Activated CD4-positive, alpha-beta T cell treated with anti-CD3 and anti-CD28 coated beads, Interleukin-2, Interleukin-4, amounts not matched to agents 100 ng/mL and 50 ng/mL, durations not matched to agents 16 hours and 8 hours (primary cell): ENCODE measurements around the gene FZD1.

Experiments
- DNase-seq: peaks from one replicate; pipeline ENCODE4 v3.0.0-alpha.2; 2020; ENCODE audit warnings: low spot score

FZD1 gene

DNA sequence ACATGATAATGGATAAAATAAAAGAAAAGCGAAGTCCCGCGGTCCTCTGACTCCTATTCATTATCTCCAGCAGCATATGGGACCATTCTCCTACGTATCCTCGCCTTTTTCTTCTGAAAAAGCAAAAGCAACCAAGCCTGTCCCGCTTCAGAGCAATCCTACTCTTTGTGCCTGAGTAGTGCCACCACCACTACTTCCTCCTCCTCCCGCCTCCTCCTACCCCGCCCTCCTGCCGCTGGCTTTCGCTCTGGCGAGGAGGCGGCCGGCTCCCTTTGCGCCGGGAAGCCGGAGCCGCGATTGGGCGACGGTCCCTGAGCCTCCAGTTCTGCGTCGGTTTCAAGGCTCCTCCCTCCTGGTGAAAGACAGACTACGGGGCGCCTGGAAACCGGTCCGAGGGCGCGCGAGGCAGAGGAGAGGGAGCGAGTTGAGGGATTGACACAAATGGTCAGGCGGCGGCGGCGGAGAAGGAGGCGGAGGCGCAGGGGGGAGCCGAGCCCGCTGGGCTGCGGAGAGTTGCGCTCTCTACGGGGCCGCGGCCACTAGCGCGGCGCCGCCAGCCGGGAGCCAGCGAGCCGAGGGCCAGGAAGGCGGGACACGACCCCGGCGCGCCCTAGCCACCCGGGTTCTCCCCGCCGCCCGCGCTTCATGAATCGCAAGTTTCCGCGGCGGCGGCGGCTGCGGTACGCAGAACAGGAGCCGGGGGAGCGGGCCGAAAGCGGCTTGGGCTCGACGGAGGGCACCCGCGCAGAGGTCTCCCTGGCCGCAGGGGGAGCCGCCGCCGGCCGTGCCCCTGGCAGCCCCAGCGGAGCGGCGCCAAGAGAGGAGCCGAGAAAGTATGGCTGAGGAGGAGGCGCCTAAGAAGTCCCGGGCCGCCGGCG, at the start of gene FZD1:
FZD1 (plus strand) TSS at position 388 of the 878 bp plus-strand sequence; CDS start at position 836, 448 bp downstream.
- peak; percentile 82 for DNase-seq

GRCh38 chr7:91226411-91226810, 37.8 kb upstream of the FZD1 start:
- DNase-seq = no peak

DNA sequence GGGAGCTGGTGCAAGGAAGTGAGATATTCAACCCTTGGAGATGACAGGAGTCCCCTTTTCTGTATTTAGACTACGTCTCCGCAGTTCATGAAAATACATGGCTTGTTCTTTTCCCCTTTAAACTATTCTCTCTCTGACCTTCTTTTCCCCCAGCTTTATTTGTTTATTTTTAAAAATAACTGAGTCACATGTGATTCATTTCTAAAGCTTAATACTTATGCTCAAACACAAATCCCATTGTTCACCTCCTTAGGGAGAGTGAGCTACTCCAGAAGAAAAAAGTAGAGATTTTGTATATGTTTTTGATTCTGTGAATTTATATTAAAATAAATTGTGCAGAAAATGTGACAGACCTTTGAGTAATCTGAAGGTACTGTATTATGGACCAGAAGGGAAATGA, 35.9 kb upstream of the FZD1 start:
- no peak for DNase-seq

DNA sequence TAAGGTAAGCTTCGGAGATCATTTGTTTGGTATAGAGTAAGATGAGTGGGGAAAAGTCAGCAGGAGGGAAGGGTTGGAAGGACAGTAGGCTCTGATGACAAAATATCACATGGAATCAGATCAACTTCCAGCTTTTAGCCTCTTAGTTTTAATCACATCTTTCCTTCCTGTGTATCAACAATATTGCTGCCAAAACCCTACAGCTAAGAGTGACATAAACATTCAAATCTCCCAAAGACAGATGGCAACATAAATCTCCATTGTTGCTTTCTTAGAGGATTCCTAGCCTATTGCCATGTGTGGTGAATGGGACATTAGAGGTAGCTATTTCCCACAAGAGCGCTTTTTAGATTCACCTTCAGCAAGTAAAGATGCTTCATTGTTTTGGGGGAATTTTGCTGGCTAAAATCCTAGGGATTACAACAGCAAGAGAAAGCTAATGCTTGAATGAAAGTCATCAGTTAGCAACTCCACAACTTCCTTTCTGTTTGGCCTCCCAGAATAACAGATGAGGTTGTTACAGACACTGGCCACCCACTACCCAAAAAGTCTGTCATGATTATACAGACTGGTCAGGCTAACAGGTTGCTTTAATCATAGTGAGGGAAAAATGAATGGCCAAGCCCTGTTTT, 35.2 kb upstream of the FZD1 start:
- DNase-seq = no peak

GRCh38 chr7:91230100-91230499, 34.1 kb upstream of the FZD1 start:
- no peak for DNase-seq

DNA sequence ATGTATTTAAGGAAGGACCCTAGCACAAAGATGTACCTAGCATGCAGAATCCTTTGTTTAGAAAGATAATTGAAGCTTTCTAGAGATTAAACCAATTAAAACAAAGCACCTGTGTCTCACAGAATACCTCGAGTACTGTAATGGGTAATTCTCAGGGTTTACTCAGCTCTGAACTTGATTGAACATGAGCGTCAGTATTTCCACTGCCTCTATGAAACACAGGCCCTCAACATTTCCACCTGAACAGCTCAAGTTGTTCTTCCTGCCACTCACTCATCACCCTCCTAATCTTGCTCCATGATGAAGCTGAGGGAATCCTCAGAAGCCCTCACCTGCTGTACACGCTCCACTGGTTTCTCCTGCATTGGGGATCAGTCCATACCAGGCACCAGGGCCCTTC, 33.7 kb upstream of the FZD1 start:
- DNase-seq = no peak

DNA sequence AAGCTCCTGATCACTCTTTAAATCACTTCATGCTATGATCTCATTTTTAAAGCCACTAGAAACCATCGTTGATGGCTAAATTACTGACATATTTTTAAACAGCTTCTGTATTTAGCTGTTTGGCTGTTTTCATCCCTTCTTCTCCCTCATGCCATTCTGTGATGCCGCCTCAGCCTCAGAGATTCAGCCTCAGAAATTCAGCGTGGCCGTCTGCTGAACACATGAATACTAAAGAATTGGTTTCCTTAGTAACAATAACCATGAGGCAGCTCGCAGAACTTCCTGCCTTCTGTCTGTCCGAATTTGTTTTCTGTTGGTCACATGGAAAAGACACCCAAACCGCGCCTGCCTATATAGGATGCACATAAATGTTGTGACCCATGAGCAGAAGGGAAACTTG, 31.0 kb upstream of the FZD1 start:
- DNase-seq = no peak

DNA sequence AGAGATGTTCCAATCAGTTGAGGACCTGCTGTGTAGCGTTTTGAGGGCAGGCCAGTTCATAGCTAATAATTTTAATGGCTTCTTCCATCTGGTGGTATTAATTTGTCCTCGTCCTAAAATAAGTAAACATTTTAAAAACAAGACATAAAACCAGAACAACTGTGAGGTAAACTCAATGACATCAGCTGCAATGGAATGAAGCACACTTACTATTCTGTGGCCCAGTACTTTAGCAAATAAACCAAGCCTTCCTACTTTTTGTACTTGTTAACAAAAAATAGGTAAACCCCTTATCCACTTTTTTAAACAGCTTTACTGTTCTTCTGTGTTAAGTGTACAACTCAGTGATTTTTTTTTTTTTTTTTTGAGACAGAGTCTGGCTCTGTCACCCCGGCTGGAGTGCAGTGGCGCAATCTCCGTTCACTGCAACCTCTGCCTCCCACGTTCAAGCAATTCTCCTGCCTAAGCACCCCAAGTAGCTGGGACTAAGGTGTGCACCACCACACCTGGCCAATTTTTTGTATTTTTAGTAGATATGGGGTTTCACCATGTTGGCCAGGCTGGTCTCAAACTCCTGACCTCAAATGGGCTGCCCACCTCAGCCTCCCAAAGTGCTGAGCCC, 28.9 kb upstream of the FZD1 start:
- no peak for DNase-seq

DNA sequence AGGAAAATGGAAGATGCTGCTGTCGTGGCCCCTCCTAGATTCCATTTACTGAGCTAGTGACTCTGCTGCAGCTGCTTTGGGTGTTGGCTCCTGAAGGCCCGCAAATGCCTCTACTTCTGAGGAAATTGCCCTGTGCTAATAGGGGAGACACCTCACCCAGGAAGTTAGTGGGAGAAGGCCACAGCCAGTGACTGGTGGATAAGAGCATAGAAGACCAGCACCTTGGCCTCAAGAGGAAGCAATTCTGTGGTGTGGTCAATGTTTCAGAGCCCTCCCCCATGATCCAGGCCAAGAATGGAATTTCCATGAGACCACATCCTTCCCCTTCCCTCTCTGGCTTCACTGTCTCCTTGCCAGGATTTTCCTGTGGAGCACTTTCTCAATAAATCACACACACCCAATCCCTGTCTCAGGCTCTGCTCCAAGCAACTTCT, 25.0 kb upstream of the FZD1 start:
- DNase-seq = no peak

DNA sequence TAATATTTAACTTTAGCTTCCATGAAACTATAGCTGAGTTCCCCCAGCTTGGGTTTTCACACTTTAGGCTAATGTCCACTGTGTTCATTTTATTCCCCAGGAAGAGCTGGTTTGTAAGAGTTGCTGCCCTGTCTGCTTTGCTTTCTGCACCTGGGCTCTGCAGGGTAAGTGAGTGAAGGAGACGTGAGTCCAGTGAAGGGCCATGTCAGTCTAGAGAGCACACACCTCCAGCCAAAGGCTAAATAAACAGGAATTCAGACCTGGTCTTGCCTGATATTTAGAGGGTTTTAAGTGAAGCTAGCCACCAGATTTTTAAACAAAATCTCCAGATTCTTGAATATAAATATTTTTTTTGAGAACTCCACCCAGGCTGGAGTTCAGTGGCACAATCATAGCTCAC, 24.5 kb upstream of the FZD1 start:
- no peak for DNase-seq

DNA sequence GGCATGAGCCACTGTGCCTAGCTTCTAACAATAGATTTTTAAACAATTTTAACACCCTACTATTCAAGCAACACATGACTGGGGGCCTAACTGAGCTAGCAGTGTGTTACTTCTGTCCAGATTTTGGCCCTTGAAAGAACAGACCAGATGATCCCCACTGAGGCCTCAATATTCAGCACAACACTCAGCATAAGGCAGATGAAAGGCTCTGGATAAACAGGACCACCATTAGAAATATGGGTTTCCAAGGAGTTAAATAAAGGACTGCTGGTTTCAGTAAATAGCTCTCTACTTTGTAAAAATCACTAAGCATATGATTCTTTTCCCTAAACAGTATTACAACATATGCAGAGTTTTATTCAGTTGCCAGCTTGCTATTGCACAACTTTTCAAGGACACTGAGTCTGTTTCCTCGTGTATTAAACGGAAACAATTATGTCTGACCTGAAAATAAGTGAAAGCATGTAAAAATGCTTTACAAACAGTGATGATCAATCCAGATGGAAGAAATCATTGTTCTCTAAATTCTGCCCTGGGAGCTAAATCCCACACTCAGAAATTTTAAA, 23.8 kb upstream of the FZD1 start:
- no peak for DNase-seq

- no peak for DNase-seq
These were observed 22.0 kb upstream of the FZD1 start for GRCh38 chr7:91242097-91242844.

GRCh38 chr7:91243591-91244301, 20.5 kb upstream of the FZD1 start:
- DNase-seq = no peak

GRCh38 chr7:91247500-91247899, 16.7 kb upstream of the FZD1 start:
- DNase-seq = no peak

DNA sequence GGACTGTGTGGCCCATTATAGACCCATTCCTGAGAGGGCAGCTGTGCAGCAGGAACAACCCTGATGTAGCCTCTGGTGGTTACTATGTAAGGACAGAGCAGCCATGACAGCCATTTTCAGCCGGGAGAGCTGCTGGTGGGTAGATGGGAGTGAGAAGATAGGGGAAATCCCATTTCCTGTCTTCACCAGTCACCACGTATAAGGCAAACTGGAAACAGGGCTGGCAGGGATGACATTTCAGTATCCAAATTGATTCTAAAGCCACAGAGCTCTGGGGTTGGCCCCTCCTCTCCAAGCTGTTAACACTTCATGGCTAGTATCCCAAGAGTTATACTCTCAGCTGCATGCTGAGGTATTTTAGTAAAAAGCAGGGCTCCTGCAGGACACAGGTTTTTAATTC, 15.2 kb upstream of the FZD1 start:
- DNase-seq = no peak

GRCh38 chr7:91249506-91250233, 14.6 kb upstream of the FZD1 start:
- DNase-seq = no peak

- DNase-seq = no peak
These were observed 13.5 kb upstream of the FZD1 start for GRCh38 chr7:91250706-91251105.

GRCh38 chr7:91251877-91252276, 12.4 kb upstream of the FZD1 start:
- DNase-seq = no peak

GRCh38 chr7:91263384-91264045, 718 bp upstream of the FZD1 start:
- no peak for DNase-seq
